H9 (cell line): Measurements from ENCODE around the gene DNER. TPM values are rescaled to one million over a fixed set of nuclear protein-coding genes. Genes with fewer than 3 reads are reported as not detected.

ENCODE experiments used
- DNase-seq: peaks from one replicate; pipeline ENCODE4 v3.0.0-alpha.2; 2017
- H2AFZ ChIP-seq: one replicate; pipeline ENCODE4 v1.6.1; 2013; ENCODE audit warnings: mild to moderate bottlenecking, low read length, control low read depth, moderate library complexity
- H2AK5ac ChIP-seq: 2 replicates; pipeline ENCODE4 v1.6.1; 2013; ENCODE audit warnings: low read length, control low read depth, mixed read lengths; ENCODE audit not compliant: insufficient read length
- H2BK120ac ChIP-seq: one replicate; pipeline ENCODE4 v1.6.1; 2013; ENCODE audit warnings: low read depth, mild to moderate bottlenecking, low read length, control low read depth, inconsistent platforms; ENCODE audit not compliant: poor library complexity, severe bottlenecking
- H2BK12ac ChIP-seq: 2 replicates; pipeline ENCODE4 v1.6.1; 2013; ENCODE audit warnings: low read length, control low read depth, mixed read lengths, low read depth; ENCODE audit not compliant: insufficient read length
- H2BK15ac ChIP-seq: 2 replicates; pipeline ENCODE4 v1.6.1; 2013; ENCODE audit warnings: low read depth, low read length, control low read depth
- H2BK20ac ChIP-seq: one replicate; pipeline ENCODE4 v1.6.1; 2013; ENCODE audit warnings: low read depth, mild to moderate bottlenecking, low read length, control low read depth, inconsistent platforms; ENCODE audit not compliant: poor library complexity, severe bottlenecking
- H2BK5ac ChIP-seq: 2 replicates; pipeline ENCODE4 v1.6.1; 2013; ENCODE audit warnings: low read length, control low read depth, mixed read lengths; ENCODE audit not compliant: insufficient read length
- H3K14ac ChIP-seq: 2 replicates; pipeline ENCODE4 v1.6.1; 2013; ENCODE audit warnings: low read length, control low read depth; ENCODE audit not compliant: insufficient read depth
- H3K18ac ChIP-seq: 2 replicates; pipeline ENCODE4 v1.6.1; 2013; ENCODE audit warnings: low read depth, mild to moderate bottlenecking, mixed read lengths, low read length, control low read depth; ENCODE audit not compliant: insufficient read length
- H3K23ac ChIP-seq: 2 replicates; pipeline ENCODE4 v1.6.1; 2013; ENCODE audit warnings: low read length, control low read depth, mixed read lengths, low read depth; ENCODE audit not compliant: insufficient read length
- H3K23me2 ChIP-seq: 2 replicates; pipeline ENCODE4 v1.6.1; 2013; ENCODE audit warnings: low read depth, mild to moderate bottlenecking, mixed read lengths, low read length, control low read depth; ENCODE audit not compliant: insufficient read length, poor library complexity, severe bottlenecking
- H3K27ac ChIP-seq: 2 replicates; pipeline ENCODE4 v1.5.1; 2013; ENCODE audit warnings: low read length, control low read depth, mixed read lengths, low read depth; ENCODE audit not compliant: insufficient read length
- H3K27me3 ChIP-seq: 2 replicates; pipeline ENCODE4 v1.6.1; 2013; ENCODE audit warnings: low read length, control low read depth, inconsistent platforms; ENCODE audit not compliant: insufficient read depth
- H3K4ac ChIP-seq: 2 replicates; pipeline ENCODE4 v1.6.1; 2013; ENCODE audit warnings: low read depth, mild to moderate bottlenecking, control low read depth, inconsistent platforms, low read length, moderate library complexity
- H3K4me1 ChIP-seq: 2 replicates; pipeline ENCODE4 v1.6.1; 2013; ENCODE audit warnings: low read length, control low read depth, inconsistent platforms; ENCODE audit not compliant: insufficient read depth
- H3K4me2 ChIP-seq: 2 replicates; pipeline ENCODE4 v1.6.1; 2013; ENCODE audit warnings: low read length, control low read depth, mixed read lengths; ENCODE audit not compliant: insufficient read length, insufficient read depth
- H3K56ac ChIP-seq: 2 replicates; pipeline ENCODE4 v1.6.1; 2013; ENCODE audit warnings: low read depth, mild to moderate bottlenecking, mixed read lengths, low read length, control low read depth; ENCODE audit not compliant: insufficient read length
- H3K79me1 ChIP-seq: 2 replicates; pipeline ENCODE4 v1.6.1; 2013; ENCODE audit warnings: low read depth, mild to moderate bottlenecking, moderate library complexity, low read length, control low read depth, inconsistent platforms; ENCODE audit not compliant: insufficient read depth, poor library complexity, severe bottlenecking
- H3K79me2 ChIP-seq: 2 replicates; pipeline ENCODE4 v1.6.1; 2013; ENCODE audit warnings: low read length, control low read depth, inconsistent platforms; ENCODE audit not compliant: insufficient read depth
- H3K9ac ChIP-seq: 2 replicates; pipeline ENCODE4 v1.6.1; 2013; ENCODE audit warnings: low read length, control low read depth, mixed read lengths; ENCODE audit not compliant: insufficient read length; ENCODE audit errors: extremely low read depth
- H3K9me3 ChIP-seq: one replicate; pipeline ENCODE4 v1.6.1; 2013; ENCODE audit warnings: low read depth, low read length, inconsistent platforms; ENCODE audit not compliant: control insufficient read depth
- H3T11ph ChIP-seq: one replicate; pipeline ENCODE4 v1.6.1; 2013; ENCODE audit warnings: mild to moderate bottlenecking, low read length, control low read depth, inconsistent platforms
- H4K20me1 ChIP-seq: one replicate; pipeline ENCODE4 v1.6.1; 2013; ENCODE audit not compliant: control insufficient read depth, insufficient read length, insufficient read depth
- H4K5ac ChIP-seq: 2 replicates; pipeline ENCODE4 v1.6.1; 2013; ENCODE audit warnings: low read depth, mild to moderate bottlenecking, mixed read lengths, low read length, control low read depth; ENCODE audit not compliant: insufficient read length
- H4K8ac ChIP-seq: replicated peaks from 2 replicates; pipeline ENCODE4 v1.6.1; 2013; ENCODE audit warnings: low read length, control low read depth, mixed read lengths, low read depth; ENCODE audit not compliant: insufficient read length
- H4K91ac ChIP-seq: 2 replicates; pipeline ENCODE4 v1.6.1; 2013; ENCODE audit warnings: low read depth, mild to moderate bottlenecking, moderate library complexity, mixed read lengths, low read length, control low read depth; ENCODE audit not compliant: insufficient read length
- H3K27ac Mint-ChIP-seq, 3 experiments: 2 replicates in 2 of 3; 3 replicates in 1 of 3; pipeline ENCODE4 v1.8.0; 2020 to 2021; ENCODE audit warnings: mixed read lengths in 3 of 3, mild to moderate bottlenecking in 1 of 3, moderate library complexity in 1 of 3
- H3K27me3 Mint-ChIP-seq: 2 replicates; pipeline ENCODE4 v1.8.0; 2021; ENCODE audit warnings: low read depth, mild to moderate bottlenecking, moderate library complexity, mixed read lengths
- H3K36me3 Mint-ChIP-seq, 3 experiments: 2 replicates in 2 of 3; 3 replicates in 1 of 3; pipeline ENCODE4 v1.8.0; 2020 to 2021; ENCODE audit warnings: low read depth in 3 of 3, mixed read lengths in 3 of 3; ENCODE audit not compliant: insufficient read depth in 1 of 3
- H3K4me1 Mint-ChIP-seq, 2 experiments: 2 replicates each; pipeline ENCODE4 v1.8.0; 2020; ENCODE audit warnings: mixed read lengths in 2 of 2
- H3K4me3 Mint-ChIP-seq, 2 experiments: 2 replicates in 1 of 2; 3 replicates in 1 of 2; pipeline ENCODE4 v1.8.0; 2020 to 2021; ENCODE audit warnings: mild to moderate bottlenecking in 2 of 2, mixed read lengths in 2 of 2, moderate library complexity in 1 of 2
- H3K9me3 Mint-ChIP-seq, 2 experiments: 2 replicates in 1 of 2; 3 replicates in 1 of 2; pipeline ENCODE4 v1.8.0; 2020; ENCODE audit warnings: mild to moderate bottlenecking in 2 of 2, mixed read lengths in 2 of 2, moderate library complexity in 1 of 2
- WGBS: extraction: QIAGEN DNeasy Blood & Tissue Kit; methylation state at CpG from one replicate; pipeline ENCODE4 v1.1.7; 2013; ENCODE audit warnings: missing lambda C conversion rate, low lambda C conversion rate, mixed read lengths; ENCODE audit not compliant: insufficient read length; ENCODE audit errors: extremely low coverage; 5-methylcytosine and 5-hydroxymethylcytosine counted together
- total RNA-seq: library from RNA; stranded (reverse); gene quantifications from 2 replicates; pipeline ENCODE4 v1.2.1, GENCODE V29; 2021
- TF ChIP-seq, protein P1 (sequence below): fragments of 200-600 bp; sonication (generic); conservative IDR thresholded peaks from 3 replicates; pipeline ENCODE4 v1.8.0; 2021; ENCODE audit warnings: antibody characterized with exemption, mild to moderate bottlenecking

DNER gene
- total RNA-seq, 1 experiment from 2014 or later: 1.0 TPM

DNA sequence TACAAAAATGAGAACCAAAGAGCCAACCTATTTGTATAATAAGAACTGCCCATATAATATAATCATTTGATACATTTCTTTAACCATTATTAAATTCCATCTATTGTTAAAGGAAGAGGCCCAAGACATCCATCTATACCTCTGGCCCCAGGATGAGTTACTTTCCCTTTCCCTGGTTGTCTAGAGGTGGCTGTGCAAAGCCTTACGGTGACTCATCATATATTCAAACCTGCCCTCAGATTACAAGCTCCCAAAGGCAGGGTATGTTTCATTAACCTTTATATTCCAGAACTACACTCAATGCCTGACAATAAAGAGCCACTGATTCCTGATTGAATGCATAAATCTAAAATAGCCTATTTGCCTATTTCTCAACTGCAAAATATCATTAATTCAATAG is 337.5 kb downstream of the DNER start:
- no peak overlapping the region for H2BK5ac ChIP-seq
- TF ChIP-seq, protein P1, sequence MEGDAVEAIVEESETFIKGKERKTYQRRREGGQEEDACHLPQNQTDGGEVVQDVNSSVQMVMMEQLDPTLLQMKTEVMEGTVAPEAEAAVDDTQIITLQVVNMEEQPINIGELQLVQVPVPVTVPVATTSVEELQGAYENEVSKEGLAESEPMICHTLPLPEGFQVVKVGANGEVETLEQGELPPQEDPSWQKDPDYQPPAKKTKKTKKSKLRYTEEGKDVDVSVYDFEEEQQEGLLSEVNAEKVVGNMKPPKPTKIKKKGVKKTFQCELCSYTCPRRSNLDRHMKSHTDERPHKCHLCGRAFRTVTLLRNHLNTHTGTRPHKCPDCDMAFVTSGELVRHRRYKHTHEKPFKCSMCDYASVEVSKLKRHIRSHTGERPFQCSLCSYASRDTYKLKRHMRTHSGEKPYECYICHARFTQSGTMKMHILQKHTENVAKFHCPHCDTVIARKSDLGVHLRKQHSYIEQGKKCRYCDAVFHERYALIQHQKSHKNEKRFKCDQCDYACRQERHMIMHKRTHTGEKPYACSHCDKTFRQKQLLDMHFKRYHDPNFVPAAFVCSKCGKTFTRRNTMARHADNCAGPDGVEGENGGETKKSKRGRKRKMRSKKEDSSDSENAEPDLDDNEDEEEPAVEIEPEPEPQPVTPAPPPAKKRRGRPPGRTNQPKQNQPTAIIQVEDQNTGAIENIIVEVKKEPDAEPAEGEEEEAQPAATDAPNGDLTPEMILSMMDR: no peak
- H4K20me1 ChIP-seq: no peaks in the 10 kb centered on the region
- no peak overlapping the region for H3K4me2 ChIP-seq
- H4K8ac ChIP-seq: no peak overlapping the region
- no peak overlapping the region for H2AFZ ChIP-seq
- no peak overlapping the region for H4K91ac ChIP-seq
- no peak overlapping the region for H3K4ac ChIP-seq
- H3K23me2 ChIP-seq: no peaks in the 10 kb centered on the region
- no CpG with 5 or more reads among the region's 1 CpG for WGBS
- H3K4me1 ChIP-seq: no peaks in the 10 kb centered on the region; the same call in 1 of the 2 replicates
- no peak overlapping the region for H3K14ac ChIP-seq
- no peak overlapping the region for H3K27ac Mint-ChIP-seq
- no peaks in the 10 kb centered on the region for H3K79me2 ChIP-seq
- H3K23ac ChIP-seq: no peak overlapping the region
- no peak overlapping the region for H3T11ph ChIP-seq
- H2AK5ac ChIP-seq: no peak overlapping the region
- no peak overlapping the region for H3K27ac ChIP-seq
- H3K4me3 Mint-ChIP-seq: no peak overlapping the region
- H3K9me3 Mint-ChIP-seq: peaks cover 3 to 13% of the 10 kb centered on the region in 2 experiments; a peak in 3 of 5 replicates
- no peak overlapping the region for H2BK120ac ChIP-seq
- H3K79me1 ChIP-seq: no peaks in the 10 kb centered on the region
- no peaks in the 10 kb centered on the region for H3K9me3 ChIP-seq
- no peak overlapping the region for H2BK12ac ChIP-seq
- no peak overlapping the region for H3K56ac ChIP-seq
- H2BK20ac ChIP-seq: no peak overlapping the region
- no peak overlapping the region for H4K5ac ChIP-seq
- H3K27me3 ChIP-seq: no peaks in the 10 kb centered on the region; the same call in 1 of the 2 replicates
- H3K36me3 Mint-ChIP-seq: peaks cover under 1 to 12% (median 4%) of the 10 kb centered on the region in 3 experiments; a peak in 6 of 7 replicates
- H2BK15ac ChIP-seq: no peak overlapping the region
- no peaks in the 10 kb centered on the region for H3K27me3 Mint-ChIP-seq
- DNase-seq: no peak
- no peak overlapping the region for H3K9ac ChIP-seq
- peaks cover 0 to 3% of the 10 kb centered on the region in 2 experiments; a peak in 1 of 4 replicates for H3K4me1 Mint-ChIP-seq
- H3K18ac ChIP-seq: no peak overlapping the region
